MM.1S (cell line): ENCODE results near the gene CELF2.

Experiments used
- DNase-seq: peaks from one replicate; pipeline ENCODE4 v3.0.0-alpha.2; 2015
- H2AFZ ChIP-seq: fragments of 300-600 bp; sonication (generic); 2 replicates; pipeline ENCODE4 v1.6.0; 2016; ENCODE audit warnings: antibody characterized with exemption, low read length
- H3F3A ChIP-seq: fragments of 300-600 bp; sonication (generic); 2 replicates; pipeline ENCODE4 v1.6.1; 2016; ENCODE audit warnings: mild to moderate bottlenecking, antibody characterized with exemption, low read length, moderate library complexity, mixed read lengths; ENCODE audit not compliant: insufficient read depth
- H3K27ac ChIP-seq: fragments of 300-600 bp; sonication (generic); 2 replicates; pipeline ENCODE4 v1.5.1; 2016; ENCODE audit warnings: mild to moderate bottlenecking, low read length
- H3K27me3 ChIP-seq: fragments of 300-600 bp; sonication (generic); replicated peaks from 2 replicates; pipeline ENCODE4 v1.6.0; 2016; ENCODE audit warnings: low read length; ENCODE audit not compliant: insufficient read depth
- H3K36me3 ChIP-seq: fragments of 300-600 bp; sonication (generic); replicated peaks from 2 replicates; pipeline ENCODE4 v1.6.1; 2016; ENCODE audit warnings: mild to moderate bottlenecking, low read length, mixed read lengths; ENCODE audit not compliant: insufficient read depth
- H3K4me1 ChIP-seq: fragments of 300-600 bp; sonication (generic); 2 replicates; pipeline ENCODE4 v1.6.1; 2016; ENCODE audit warnings: low read length, mixed read lengths
- H3K4me2 ChIP-seq: fragments of 300-600 bp; sonication (generic); 2 replicates; pipeline ENCODE4 v1.6.0; 2016; ENCODE audit warnings: low read depth, low read length
- H3K4me3 ChIP-seq: fragments of 300-600 bp; sonication (generic); 2 replicates; pipeline ENCODE4 v1.5.1; 2016; ENCODE audit warnings: low read length, mixed read lengths
- H3K79me2 ChIP-seq: fragments of 300-600 bp; sonication (generic); 2 replicates; pipeline ENCODE4 v1.6.1; 2016; ENCODE audit warnings: mixed run types, low read length, mixed read lengths
- H3K9ac ChIP-seq: fragments of 300-600 bp; sonication (generic); 2 replicates; pipeline ENCODE4 v1.6.1; 2016; ENCODE audit warnings: low read length, mixed read lengths
- H3K9me2 ChIP-seq: fragments of 300-600 bp; sonication (generic); replicated peaks from 2 replicates; pipeline ENCODE4 v1.6.1; 2016; ENCODE audit warnings: mild to moderate bottlenecking, low read length, mixed read lengths; ENCODE audit not compliant: insufficient read depth
- H3K9me3 ChIP-seq: fragments of 300-600 bp; sonication (generic); replicated peaks from 2 replicates; pipeline ENCODE4 v1.6.1; 2016; ENCODE audit warnings: mild to moderate bottlenecking, low read length, mixed read lengths; ENCODE audit not compliant: insufficient read depth
- H4K20me1 ChIP-seq: fragments of 300-600 bp; sonication (generic); 2 replicates; pipeline ENCODE4 v1.6.1; 2016; ENCODE audit warnings: mild to moderate bottlenecking, low read length, moderate library complexity, mixed read lengths; ENCODE audit not compliant: insufficient read depth
- EZH2 ChIP-seq: fragments of 300-600 bp; sonication (generic); optimal IDR thresholded peaks from 2 replicates; pipeline ENCODE3; 2017; ENCODE audit warnings: low read depth, mild to moderate bottlenecking, antibody characterized with exemption, low read length, mixed read lengths
- EZH2phosphoT487 ChIP-seq: fragments of 300-600 bp; sonication (generic); IDR thresholded peaks from 2 replicates; pipeline ENCODE4 v1.6.1; 2018; ENCODE audit warnings: antibody characterized with exemption, low read length
- TF ChIP-seq, protein P1 (sequence below): fragments of 300-600 bp; sonication (generic); IDR thresholded peaks from 2 replicates; pipeline ENCODE4 v1.5.1; 2016; ENCODE audit warnings: antibody characterized with exemption, low read length, mixed read lengths

The CELF2 gene

GRCh38 chr10:11042357-11042756 lies 24.7 kb downstream of the CELF2 start:
- Histone ChIP-seq H3K9me3 (no peaks in the 10 kb centered on the region), H3K36me3 (no peaks in the 10 kb centered on the region), H3K79me2 (peaks cover 100% of the 10 kb centered on the region), H2AFZ (no peak overlapping the region), H3K9me2 (no peaks in the 10 kb centered on the region), H3K4me2 (no peak overlapping the region), H3F3A (no peaks in the 10 kb centered on the region), H4K20me1 (no peaks in the 10 kb centered on the region), H3K9ac (no peak overlapping the region), H3K4me1 (no peaks in the 10 kb centered on the region), H3K4me3 (no peak overlapping the region), H3K27ac (no peak overlapping the region), H3K27me3 (no peaks in the 10 kb centered on the region)
- no peak for DNase-seq
- TF ChIP-seq EZH2 (no peak), EZH2phosphoT487 (no peak)
- TF ChIP-seq, protein P1, sequence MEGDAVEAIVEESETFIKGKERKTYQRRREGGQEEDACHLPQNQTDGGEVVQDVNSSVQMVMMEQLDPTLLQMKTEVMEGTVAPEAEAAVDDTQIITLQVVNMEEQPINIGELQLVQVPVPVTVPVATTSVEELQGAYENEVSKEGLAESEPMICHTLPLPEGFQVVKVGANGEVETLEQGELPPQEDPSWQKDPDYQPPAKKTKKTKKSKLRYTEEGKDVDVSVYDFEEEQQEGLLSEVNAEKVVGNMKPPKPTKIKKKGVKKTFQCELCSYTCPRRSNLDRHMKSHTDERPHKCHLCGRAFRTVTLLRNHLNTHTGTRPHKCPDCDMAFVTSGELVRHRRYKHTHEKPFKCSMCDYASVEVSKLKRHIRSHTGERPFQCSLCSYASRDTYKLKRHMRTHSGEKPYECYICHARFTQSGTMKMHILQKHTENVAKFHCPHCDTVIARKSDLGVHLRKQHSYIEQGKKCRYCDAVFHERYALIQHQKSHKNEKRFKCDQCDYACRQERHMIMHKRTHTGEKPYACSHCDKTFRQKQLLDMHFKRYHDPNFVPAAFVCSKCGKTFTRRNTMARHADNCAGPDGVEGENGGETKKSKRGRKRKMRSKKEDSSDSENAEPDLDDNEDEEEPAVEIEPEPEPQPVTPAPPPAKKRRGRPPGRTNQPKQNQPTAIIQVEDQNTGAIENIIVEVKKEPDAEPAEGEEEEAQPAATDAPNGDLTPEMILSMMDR, result no peak

GRCh38 chr10:11043039-11043438 lies 25.4 kb downstream of the CELF2 start:
- Histone ChIP-seq H3K27me3 (no peaks in the 10 kb centered on the region), H3K27ac (no peak overlapping the region), H2AFZ (no peak overlapping the region), H3K9me3 (no peaks in the 10 kb centered on the region), H4K20me1 (no peaks in the 10 kb centered on the region), H3F3A (no peaks in the 10 kb centered on the region), H3K4me1 (no peaks in the 10 kb centered on the region), H3K4me3 (no peak overlapping the region), H3K9me2 (no peaks in the 10 kb centered on the region), H3K79me2 (peaks cover 100% of the 10 kb centered on the region), H3K4me2 (no peak overlapping the region), H3K9ac (no peak overlapping the region), H3K36me3 (no peaks in the 10 kb centered on the region)
- DNase-seq, result no peak
- TF ChIP-seq EZH2phosphoT487 (no peak), EZH2 (no peak)
- TF ChIP-seq, protein P1, result no peak

DNA sequence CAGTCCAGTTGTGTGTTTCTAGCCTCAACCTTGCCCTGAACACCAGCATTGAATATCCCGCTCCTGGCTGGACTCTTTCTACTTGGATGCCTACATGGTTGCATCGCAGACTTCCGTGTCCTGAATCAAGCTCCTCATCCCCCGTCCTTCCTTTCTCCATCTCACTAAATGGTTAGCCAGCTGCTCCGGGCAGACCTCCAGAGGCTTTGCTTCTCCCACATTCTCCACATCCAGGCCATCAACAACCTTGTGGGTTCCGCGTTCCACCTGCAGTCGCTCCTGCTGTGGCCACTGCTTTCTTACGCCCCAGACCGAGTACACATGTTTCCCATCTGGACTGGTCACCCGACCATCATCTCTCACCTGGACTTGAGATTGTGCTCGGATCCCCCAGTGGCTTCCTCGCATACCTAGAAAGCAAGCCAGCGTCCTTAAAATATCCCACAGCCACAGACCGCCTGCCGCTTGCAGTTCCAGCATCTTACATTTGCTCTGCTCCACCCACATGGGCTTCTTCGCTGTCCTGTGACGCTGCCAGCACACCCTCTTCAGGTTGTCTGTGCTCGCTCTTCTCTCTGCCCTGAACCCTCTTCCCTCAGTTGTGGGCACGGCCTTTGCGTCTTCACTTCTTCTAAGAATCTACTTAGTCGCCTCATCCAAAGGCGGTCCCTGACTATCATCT lies 25.9 kb downstream of the CELF2 start:
- Histone ChIP-seq H4K20me1 (no peaks in the 10 kb centered on the region), H3K4me3 (no peak overlapping the region), H2AFZ (no peak overlapping the region), H3F3A (no peaks in the 10 kb centered on the region), H3K9ac (no peak overlapping the region), H3K36me3 (no peaks in the 10 kb centered on the region), H3K27me3 (no peaks in the 10 kb centered on the region), H3K9me3 (no peaks in the 10 kb centered on the region), H3K79me2 (peaks cover 100% of the 10 kb centered on the region), H3K9me2 (no peaks in the 10 kb centered on the region), H3K4me2 (no peak overlapping the region), H3K4me1 (no peaks in the 10 kb centered on the region), H3K27ac (no peak overlapping the region)
- DNase-seq, result no peak
- TF ChIP-seq EZH2phosphoT487 (no peak), EZH2 (no peak)
- TF ChIP-seq, protein P1, result no peak
